Esophagus mucosa (tissue), 1 donor: ENCODE data around the gene SH3GL1. TPM values are rescaled to one million over a fixed set of nuclear protein-coding genes. Genes with fewer than 3 reads are reported as not detected.
A peak's percentile ranks its signal among the peaks of the same experiment; 100 is the strongest.

Experiments
- ATAC-seq: fragments of 200-7000 bp; cut with Tn5 transposase; one replicate; pipeline ENCODE4 v1.9.1; 2020
- total RNA-seq: library from RNA; stranded (reverse); gene quantifications from one replicate; pipeline ENCODE4 v1.2.4, GENCODE V29; 2023
- donor health status: DM: yes; HTN: yes; CAD: no.

Gene SH3GL1, protein sequence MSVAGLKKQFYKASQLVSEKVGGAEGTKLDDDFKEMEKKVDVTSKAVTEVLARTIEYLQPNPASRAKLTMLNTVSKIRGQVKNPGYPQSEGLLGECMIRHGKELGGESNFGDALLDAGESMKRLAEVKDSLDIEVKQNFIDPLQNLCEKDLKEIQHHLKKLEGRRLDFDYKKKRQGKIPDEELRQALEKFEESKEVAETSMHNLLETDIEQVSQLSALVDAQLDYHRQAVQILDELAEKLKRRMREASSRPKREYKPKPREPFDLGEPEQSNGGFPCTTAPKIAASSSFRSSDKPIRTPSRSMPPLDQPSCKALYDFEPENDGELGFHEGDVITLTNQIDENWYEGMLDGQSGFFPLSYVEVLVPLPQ
- total RNA-seq = 114 TPM

- peak; percentile 79 for ATAC-seq
Observed at GRCh38 chr19:4400135-4400936, at the start of gene SH3GL1. SH3GL1 (minus strand) TSS chr19:4400547; CDS start chr19:4400368, 179 bp downstream.

- ATAC-seq = no peak
Observed at GRCh38 chr19:4449639-4450028, 49.3 kb upstream of the SH3GL1 start.

- ATAC-seq = peak; percentile 54
Observed at GRCh38 chr19:4449022-4449638, 48.8 kb upstream of the SH3GL1 start.

- no peak for ATAC-seq
Observed at GRCh38 chr19:4448147-4448985, 48.0 kb upstream of the SH3GL1 start.

GRCh38 chr19:4447327-4448146, 47.2 kb upstream of the SH3GL1 start:
- ATAC-seq = no peak

GRCh38 chr19:4446704-4447200, 46.4 kb upstream of the SH3GL1 start:
- ATAC-seq = no peak

GRCh38 chr19:4445963-4446703, 45.8 kb upstream of the SH3GL1 start:
- ATAC-seq = no peak

GRCh38 chr19:4444765-4445741, 44.7 kb upstream of the SH3GL1 start:
- no peak for ATAC-seq

DNA sequence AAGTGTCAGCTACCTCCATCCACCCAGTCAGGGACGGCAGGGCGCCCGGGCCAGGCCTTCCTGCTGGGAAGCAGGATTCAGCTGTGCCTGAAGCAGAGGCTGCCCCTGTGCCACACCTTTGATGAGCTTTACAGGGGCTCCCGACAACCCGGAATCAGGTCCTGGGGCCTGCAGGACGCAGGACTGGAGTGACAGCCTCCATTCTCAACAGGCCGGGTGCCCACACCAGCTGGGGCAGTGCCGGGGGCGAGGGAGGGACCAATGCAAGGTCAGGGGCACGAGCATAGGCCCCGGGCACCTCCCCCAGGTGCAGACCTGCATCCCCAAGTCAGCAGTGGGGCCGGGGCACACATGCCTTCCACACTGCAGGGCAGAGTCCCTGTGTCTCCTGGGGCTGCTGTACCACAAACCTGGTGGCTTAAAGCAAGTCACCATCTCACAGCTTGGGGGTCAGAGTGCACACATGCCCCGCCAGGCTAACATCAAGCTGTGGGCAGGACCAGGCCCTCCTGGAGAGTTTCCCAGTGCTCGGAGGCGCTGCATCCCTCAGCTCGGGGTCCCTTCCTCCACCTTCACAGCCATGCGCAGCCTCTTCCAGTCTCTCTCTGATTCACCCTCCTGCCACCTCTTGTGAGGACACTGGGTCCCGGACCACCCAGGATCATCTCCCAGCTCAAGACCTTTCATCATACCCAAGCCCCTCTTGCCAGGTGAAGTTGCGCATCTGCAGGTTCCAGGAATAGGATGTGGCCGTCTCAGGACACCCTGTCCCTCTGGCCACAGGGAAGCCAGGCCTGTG, 43.8 kb upstream of the SH3GL1 start:
- ATAC-seq = no peak

DNA sequence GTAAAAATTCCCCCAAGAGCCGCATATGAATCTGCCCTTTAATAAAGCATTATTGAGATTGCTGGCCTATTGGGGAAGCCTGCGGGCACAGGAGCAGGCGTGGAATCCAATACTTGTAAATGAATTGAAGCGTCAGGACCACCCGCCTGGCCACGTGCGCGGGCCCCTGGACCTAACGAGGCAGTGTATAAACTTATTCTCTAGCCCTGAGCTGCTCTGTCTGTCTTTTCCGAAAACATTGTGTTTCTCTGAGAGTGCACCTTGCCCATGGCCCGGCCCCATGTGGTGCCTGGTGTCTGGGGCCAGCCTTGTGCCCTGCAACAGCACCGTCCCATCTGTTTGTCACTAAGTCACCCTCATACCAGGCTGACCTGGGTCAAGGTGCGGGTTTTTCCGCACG, 42.8 kb upstream of the SH3GL1 start:
- ATAC-seq = no peak

DNA sequence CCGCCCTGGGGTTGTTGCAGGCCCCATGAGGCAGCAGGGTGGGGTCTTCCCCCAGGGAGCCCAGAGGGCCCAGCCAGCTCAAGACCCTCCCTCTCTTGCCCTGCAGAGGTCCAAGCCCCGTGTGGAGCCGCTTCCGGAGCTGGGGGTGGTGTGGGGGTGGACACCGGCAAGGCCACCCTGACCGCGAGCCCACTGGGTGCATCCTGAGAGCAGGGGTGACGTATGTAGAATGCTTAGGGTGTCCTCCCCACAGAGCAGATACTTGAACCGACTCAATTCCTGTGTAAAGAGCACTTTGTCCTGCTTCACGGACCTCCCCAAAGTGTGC, 42.4 kb upstream of the SH3GL1 start:
- ATAC-seq = no peak

DNA sequence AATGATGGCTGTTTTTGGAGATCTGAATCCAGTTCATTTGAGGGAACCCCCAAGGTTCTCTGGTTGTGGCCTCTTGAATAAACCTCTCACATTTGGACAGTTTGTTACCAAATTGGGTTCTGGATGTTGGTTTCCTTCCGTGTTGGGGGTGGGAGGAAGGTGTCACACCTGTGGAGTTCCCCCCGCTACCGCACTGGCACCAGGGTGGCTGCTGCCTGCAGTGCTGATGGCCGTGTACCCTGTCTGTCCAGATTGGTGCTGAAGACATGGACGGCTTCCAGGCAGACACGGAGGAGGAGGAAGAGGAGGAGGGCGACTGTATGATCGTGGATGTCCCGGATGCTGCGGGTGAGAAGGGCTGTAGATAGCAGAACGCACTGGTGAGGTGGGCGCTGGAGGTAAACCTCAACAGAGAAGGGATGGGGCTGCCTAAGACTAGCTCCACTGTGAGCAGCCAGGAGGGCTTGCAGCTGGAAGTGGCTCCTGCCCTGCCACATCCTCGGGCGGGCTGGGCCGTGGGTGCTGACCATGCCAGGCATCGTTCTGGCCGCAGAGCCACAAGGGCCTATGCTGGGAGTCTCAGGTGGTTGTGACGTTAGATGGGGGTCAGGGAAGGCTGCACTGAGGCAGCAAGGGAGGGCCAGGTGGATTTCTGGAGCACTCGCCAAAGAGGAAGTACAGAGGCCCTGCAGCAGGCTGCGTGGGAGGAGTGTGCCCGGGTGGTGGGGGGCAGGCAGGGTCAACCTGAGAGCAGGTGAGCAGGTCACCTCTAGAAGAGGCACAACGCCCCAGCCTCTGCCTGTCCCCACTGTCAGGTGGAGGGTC, 41.9 kb upstream of the SH3GL1 start:
- ATAC-seq = peak; percentile 11

GRCh38 chr19:4439243-4439642, 38.9 kb upstream of the SH3GL1 start:
- ATAC-seq = no peak

DNA sequence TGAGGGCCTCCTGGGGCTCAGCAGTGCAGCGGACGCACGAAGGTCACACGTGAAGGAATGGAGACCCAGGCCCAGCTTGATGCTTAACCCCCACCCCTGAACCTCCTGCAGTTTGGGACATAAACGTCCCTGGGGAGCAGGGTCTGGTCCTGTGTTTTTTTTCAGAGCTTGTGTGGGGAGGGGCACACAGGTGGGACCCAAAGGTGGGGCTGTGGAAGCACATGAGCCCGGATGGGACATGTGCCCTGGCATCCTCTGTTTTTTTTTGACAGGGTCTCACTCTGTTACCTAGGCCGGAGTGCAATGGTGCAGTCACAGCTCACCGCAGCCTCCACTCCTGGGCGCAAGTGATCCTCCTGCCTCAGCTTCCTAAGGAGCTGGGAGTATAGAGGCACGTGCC, 36.8 kb upstream of the SH3GL1 start:
- ATAC-seq = no peak

DNA sequence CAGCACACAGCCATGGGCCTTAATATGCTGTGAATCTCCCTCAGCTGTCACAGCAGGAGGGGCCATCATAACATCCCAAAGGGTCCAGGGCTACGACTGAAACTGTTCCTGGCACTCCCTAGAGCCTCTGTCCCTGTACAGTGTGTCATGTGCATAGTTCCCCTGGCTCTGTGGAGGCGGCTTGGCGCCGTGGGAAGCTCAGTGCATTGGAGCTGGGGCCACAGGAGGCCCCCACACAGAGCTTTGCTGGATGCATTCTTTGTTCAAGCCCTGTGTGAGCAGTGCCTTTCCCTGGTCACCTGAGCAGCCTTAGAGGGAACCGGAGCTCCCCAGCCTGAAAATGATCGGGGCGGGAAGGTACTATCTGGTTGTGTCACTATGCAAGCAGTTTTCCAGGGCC, 35.9 kb upstream of the SH3GL1 start:
- peak; percentile 15 for ATAC-seq

GRCh38 chr19:4434391-4434790, 34.0 kb upstream of the SH3GL1 start:
- ATAC-seq = no peak

GRCh38 chr19:4432918-4433506, 32.7 kb upstream of the SH3GL1 start:
- ATAC-seq = no peak
